GM18867 (cell line): ENCODE measurements around the gene CEP170B.
"Not testable (repeated sequence)": the region's sequence is repeated elsewhere in the genome, so short reads cannot be mapped to it uniquely, and the experiment has no call there.

Source experiments
- ATAC-seq: cut with Tn5 transposase; IDR thresholded peaks from one replicate; pipeline ENCODE4 v1.9.1; 2021; ENCODE audit warnings: mild to moderate bottlenecking, moderate library complexity; ENCODE audit not compliant: unreplicated experiment

The CEP170B gene

DNA sequence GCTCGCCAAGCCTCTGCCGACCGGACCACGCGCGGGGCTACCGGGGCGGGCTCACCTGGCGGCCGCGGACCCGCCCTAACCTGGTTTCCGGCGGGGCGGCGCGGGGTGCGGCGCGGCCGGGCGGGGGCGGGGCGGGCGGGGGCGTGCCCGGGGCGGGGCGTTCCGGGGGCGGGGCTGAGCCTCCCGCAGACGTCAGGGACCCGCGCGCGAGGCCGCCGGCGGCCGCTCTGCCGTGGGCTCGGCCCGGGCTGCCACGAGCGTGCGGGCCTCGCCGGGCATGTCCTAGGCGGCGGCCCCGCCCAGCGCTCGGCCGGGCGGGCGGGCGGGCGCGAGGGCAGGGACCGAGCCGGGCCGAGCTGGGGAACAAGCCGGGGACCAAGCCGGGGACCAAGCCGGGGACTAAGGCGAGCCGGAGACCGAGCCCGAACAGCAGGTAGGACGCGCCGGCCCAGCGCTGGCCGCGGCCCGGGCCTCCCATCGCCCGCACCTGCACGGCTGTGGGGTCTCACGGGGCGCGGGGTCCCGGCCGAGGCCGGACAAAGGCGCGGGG is at the start of gene CEP170B:
Gene CEP170B, plus strand, starts transcription at position 188 of the 550 bp plus-strand sequence. CDS start 3,183 bp downstream, outside the sequence.
- no peak for ATAC-seq

DNA sequence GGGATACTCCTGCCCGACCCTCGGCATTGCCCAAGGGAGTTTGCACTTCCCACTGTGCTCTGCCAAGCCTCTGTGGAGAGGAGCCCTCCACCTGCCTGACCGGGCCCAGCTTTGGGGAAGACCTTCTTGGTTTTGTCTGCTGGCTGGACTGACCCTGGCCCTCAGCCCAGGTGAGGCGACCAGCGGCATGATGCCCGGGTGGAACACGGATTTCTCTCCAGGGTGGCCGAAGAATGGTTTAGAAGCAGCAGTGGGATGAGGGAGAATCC is 48.5 kb upstream of the CEP170B start:
- ATAC-seq = no peak

DNA sequence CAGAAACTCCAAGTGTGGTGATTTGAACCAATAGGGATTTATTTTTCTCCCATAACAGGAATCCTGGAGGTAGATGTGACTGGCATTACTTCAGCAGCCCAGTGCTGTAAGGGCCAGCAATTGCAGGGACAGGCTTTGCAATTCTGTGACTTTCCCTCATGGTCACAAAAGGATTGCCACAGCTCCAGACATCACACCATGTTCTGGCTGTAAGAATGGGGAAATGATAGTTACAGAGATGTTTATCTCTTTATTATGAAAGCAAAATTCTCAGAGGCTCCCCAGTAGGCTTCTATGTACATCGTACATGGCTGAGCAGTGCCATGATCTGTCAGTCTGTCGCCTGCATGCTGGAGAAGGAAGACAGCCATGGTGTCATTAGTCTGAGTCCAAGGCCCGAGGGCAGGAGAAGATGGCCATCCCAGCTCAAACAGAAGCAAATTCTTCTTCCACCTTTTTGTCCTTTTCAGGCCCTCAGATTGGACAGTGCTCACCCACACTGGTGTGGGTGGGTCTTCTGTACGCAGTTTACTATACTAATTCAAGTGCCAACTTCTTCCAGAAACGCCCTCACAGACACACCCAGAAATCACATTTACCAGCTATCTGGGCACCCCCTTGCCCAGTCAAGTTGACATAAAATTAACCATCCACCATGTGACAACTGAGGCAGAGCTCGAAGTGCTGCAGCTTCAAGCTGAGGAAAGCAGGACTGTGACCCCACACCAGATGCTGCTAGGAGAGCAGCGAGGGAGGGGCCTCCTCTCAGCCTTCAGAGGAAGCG is 46.9 kb upstream of the CEP170B start:
- no peak for ATAC-seq

DNA sequence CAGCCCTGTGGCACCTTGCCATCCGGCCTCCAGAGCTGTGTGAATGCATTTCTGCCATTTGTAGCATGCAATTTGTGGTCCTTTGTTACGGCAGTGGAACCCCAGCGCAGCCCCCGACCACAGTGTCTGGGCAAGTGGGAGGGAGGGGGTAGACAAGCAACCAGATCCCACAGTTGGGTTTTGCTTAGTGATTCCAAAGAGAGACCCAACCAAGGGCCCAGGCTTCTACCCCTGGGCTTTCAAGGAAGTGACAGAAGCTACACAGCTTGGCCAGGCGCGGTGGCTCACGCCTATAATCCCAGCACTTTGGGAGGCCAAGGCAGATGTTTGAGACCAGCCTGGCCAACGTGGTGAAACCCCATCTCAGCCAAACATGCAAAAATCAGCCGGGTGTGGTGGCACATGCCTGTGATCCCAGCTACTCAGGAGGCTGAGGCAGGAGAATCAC is 46.3 kb upstream of the CEP170B start:
- no peak for ATAC-seq

DNA sequence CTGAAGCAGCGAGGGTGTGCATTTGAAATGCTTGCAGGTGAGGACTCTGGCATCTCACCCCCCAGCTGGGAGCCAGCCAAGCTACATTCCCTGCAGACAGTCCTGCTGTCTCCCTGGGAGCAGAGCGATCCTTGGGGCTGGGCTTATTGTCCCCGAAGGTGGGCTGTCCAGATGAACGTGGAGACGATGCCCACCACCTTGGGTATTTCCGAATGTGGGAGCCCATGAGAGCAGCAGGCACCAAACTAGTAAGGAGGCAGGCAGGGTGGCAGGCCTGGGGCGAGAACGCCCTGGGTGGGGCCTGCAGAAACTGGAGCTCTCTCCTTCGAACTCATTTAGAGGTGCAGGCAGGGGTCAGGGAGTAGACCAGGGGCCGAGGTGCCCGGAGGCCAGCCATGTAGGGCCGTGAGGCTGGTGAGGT is 45.7 kb upstream of the CEP170B start:
- ATAC-seq = no peak

DNA sequence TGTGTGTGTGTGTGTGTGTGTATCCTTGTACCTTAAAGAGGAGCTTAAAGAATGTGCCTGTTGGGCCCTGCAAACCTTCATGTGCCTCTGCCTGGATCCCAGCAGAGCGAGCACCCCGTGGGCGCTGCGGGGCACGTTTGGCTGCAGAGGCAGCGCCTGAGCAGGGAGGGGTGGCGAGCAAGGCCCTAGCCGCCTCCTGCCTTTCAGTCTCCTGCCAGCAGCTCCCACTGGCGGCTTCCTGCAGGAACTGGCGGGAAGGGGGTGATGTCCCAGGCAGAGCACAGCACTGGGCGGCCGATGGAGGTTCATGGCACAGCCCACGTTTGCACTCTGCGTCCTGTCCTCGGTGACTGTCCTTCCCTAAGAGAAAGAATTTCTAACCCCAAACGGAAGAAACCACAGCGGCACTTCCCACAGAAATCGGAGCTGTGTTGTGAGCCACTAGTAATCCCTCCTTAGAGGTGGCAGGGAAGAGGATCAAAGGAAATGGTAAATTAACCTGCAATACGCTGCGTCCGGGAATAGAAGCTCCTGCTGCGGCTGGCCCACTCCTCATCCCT is 44.3 kb upstream of the CEP170B start:
- no peak for ATAC-seq

DNA sequence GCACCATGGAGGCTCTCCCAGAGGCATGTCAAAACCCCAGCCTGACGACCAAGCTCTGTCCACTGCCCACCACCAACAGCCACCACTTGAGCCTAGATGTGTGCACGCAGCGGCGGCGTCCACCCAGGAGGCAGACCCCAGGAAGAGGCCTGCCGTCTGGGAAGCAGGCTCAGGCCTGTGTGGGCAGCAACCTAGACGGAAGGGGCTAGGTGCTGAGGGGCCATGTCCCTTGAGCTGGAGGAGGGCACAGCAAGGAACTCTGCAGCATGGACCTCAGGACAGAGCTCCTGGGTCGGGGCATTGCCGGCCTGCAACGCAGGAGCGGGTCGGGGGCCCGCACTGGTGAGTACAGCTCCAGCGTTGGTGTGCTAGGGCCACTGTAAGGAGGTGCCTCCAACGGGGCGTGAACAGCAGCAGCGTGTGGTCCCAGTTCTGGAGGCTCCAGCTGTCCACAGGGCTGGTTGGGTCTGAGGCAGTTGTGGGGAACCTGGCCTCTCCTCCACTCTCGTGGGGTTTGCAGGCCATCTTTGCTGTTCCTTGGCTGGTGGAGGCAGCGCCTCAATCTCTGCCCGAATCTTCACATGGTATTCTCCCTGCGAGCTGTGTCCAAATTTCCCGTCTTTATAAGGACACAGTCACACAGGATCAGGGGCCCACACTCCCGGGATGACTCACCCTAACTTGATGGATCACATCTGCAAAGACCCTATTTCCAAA is 43.7 kb upstream of the CEP170B start:
- no peak for ATAC-seq

DNA sequence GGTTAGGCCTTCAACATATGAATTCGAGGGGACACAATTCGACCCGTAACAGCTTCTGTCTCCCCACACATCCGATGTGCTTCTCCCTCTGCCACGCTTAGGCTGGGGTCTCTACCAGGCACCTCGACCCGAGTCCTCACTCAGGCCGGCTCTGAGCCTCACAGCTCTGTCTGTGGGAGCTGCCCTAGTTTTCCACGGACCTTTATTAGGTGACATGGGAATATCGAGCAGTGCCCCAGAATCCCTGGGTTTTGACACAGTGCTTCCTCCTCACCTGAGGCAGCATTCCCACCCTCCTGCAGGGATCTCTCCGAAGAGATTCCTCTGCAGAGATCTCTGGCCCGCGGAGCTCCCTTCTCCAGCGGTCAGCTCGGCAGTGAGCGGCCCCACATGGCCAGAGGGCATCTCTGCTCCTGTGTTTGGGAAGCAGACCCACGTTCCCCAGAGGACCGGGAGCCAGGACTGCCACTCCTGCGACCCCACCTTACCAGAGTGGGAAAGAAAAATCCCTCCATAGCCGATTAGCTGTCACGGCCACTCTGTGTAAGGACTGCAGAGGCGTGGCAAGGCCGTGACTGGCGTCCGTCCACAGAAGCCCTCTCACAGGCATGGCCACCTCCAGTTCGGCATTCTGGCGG is 43.0 kb upstream of the CEP170B start:
- ATAC-seq = no peak

DNA sequence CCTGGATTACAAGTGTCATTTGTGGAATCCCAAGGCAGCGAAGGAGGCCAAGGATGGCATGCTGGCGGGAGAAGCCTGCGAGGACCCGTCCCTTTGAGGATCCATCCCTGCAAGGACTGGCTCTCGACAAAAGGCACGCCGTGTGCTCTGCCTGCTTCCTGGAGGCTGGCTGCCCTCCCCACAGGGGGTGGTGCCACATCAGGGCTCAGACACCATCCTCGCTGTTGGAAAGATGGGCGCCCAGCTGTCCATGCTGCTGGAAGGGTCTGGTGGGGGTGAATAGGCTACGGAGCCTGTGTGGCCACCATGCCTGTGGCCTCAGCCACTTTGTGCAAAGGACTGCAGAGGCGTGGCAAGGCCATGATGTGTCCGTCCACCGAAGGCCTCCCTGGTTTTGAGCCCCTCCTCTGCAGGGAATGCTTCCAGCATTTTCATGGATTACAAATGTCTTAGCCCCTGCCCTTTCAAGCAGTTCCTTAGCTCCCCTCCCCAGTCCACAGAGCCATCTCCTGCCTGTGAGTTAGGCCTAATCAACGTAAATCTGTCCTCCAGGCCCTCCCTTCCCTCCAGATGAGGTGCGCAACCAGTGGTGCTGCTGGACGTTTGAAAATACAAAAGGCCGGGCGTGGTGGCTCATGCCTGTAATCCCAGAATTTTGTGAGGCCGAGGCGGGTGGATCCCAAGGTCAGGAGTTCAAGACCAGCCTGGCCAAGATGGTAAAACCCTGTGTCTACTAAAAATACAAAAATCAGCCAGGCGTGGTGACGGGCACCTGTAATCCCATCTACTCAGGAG is 42.0 kb upstream of the CEP170B start:
- no peak for ATAC-seq

DNA sequence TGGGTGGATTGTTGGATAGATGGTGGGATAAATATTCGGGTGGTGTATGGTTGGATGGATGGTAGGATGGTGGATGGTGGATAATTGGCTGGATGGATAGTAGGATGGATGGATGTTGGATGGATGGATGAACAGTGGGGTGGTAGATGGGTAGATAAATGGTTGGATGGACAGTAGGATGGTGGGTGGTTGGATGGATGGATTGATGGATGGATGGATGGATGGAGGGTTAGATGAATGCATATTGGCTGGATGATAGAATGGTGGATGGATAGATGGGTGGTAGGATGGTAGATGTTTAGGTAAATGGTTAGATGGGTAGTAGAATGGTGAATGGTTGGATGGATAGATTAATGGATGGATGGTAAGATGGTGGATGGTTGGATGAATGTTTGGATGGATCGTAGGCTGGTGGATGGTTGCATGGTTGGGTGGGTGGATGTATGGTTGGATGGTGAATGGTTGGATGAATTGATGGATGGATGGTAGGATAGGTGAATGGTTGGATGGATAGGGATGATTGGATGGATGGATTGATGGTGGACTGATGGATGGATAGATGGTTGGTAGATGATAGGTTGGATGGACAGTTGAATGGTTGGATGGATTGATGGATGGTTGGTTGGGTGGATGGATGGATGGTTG is 40.6 kb upstream of the CEP170B start:
- ATAC-seq = no peak

DNA sequence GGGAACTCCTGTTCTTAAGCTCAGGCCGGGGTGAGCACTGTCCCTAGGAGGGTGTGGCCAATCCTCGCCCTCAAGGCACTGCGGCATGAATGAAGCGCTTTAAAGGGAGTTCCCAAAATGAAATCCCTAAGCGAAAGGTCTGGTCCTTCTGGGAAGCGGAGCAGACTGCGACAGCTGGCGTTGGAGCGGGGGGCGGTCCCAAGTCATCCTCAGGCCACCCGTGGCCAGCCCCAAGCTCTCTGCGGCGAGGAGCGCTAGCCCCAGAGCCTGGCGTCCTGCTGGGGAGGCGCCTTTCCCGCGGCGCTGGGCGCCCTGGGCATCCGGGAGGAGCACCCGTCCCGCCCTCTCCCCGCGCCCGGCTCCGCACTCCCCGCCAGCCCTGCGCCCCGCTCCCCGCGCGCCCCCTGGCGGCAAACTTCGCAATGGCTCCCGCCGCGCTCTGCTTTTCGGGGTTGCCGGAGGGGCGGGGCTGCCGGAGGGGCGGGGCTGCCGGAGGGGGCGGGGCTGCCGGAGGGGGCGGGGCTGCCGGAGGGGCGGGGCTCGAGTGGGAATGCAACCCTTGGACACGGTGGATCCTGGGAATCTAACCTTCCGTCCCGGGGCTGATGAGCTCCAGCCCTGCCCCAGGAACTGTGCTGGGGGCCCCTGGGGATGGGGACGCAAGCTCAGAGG is 38.7 kb upstream of the CEP170B start:
- ATAC-seq = peak; percentile 78

DNA sequence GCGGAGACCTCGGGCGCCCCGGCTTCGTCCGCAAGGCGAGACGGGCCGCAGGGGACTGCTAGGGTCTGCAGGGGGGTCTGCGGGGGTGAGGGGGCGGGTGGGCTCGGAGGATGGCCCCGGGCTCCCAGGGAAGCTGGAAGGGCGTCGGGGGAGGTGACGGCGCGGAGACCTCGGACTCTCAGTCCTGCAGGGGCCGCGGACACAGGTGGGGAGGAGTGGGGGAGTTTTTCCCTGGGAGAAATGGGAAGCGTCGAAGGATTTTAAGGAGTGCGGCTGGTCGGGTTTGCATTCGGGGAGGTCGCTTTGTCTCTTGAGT is 38.2 kb upstream of the CEP170B start:
- ATAC-seq = no peak

DNA sequence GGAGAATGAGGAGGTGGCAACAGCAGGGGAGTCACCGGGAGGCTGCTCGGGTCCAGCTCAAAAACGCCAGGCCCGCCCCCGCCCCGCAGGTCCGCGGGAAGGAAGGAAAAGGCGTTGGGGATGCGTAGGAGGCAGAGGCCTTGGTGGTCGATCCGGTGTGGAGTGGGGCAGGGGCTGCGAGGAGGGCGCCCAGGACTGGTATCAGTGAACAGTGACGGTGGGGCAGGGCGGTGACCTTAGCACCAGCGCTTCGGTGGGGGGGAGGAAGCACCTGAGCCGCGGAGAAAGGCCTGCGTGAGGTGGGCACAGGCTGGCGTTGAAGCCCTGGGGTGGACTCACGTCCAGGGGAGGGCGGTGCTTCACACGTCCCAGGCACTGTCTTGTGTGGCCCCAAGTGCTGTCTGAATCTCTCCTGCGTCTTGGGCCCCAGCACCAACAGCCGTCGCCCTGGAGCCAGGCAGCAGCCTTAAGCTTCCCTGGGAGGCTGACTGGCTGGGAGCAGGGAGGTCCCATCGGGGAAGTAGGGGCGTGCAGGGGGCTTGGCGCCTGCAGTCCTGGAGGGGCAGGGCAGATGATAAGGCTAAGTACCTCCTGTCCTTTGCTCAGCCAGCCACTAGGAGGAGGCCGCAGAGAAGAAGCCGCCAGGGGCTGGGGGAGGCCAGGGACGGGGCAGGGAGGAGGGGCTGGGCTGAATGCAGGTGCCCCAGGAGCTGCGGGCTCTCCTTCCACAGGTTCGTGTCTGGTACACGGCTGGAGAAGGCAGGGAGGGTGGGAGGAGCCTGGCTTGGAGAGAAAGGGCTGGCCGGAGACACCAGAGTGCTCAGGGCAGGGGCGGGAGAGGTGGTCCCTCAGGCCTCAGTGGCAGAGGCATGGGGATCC is 37.7 kb upstream of the CEP170B start:
- no peak for ATAC-seq

DNA sequence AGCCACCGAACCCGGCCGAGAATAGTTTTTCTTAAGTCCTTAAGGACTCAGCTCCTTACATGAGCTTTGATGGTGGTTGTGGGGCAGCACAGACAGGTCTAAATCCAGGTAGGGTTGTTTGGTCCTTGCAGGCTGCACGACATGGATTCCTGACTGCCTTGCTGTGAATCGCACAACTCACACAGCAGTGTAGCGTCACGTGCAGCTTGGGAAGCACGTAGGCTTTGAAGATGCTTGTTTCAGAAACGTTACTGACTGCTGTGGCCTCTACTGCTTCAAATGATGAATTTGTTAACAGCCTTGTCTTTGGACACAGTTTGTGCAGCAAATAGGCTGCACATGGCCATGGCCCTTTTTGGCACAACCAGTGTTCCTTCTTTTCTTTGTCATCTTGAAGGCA is 34.3 kb upstream of the CEP170B start:
- ATAC-seq = no peak

DNA sequence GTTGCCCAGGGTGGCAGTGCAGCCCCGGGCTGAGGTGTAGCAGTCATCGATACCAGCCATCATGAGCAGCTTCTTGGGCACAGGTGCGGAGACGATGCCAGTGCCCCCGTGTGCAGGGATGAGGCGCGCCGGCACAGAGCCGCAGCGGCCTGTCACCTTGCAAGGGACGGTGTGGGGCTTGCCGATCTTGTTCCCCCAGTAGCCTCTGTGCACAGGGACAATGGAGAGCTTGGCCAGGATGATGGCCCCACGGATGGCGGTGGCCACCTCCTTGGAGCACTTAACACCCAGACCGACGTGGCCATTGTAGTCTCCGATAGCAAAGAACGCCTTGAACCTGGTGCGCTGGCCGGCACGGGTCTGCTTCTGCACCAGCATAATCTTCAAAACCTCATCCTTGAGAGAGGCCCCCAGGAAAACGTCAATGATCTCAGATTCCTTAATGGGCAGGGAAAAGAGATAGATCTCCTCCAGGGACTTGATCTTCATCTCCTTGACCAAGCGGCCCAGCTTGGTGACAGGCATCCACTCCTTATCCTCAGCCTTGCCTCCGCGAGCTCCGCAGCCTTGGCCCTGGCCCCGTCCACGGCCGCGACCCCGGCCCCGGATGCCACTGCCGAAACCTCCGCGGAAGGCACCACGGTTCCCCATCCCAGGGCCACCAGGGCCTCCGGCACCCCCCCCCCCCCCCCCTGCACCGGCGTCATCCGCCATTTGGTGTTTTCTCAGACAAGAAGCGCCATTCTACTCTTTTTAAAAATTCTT is 28.7 kb upstream of the CEP170B start:
- ATAC-seq = not testable (repeated sequence)

DNA sequence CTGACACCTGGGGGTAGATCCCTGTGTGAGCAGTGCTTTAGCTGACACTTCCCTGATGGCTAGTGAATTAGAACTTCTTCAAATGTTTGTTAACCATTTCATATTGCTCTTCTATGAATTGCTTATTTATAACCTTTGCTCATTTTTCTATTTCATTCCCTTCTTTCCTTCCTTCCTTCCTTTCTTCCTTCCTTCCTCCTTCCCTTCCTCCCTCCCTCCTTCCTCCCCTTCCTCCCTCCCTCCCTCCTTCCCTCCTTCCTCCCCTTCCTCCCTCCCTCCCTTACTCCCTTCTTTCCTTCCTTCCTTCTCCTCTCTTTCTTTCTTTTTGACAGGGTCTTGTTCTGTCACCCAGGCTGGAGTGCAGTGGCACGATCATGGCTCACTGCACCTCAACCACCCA is 23.3 kb upstream of the CEP170B start:
- no peak for ATAC-seq

DNA sequence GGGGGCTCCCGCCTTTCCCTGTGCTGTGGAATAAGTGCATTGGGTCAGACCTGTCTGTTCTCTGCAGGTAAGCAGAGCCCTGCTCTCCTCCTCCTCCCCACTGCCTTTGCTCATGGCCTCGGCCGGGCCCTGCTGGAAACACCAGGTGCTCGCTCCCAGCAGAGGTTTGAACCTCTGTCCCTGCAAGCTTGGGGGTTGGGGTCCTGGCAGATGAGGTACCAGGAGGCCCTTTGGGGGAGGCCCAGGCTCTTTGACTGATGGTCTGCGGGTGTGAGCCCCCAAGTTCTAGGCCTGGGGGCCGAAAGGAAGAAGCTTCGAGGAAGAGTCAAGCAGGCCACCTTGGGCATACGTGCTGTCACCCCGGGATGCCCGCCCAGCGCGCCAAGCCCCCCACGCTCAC is 22.1 kb upstream of the CEP170B start:
- no peak for ATAC-seq
